ENCODE data around the gene KRT4. TPM values are rescaled to one million over a fixed set of nuclear protein-coding genes. Genes with fewer than 3 reads are reported as not detected.

The KRT4 gene
- total RNA-seq, 1 donor from 2014 or later: not detected

DNA sequence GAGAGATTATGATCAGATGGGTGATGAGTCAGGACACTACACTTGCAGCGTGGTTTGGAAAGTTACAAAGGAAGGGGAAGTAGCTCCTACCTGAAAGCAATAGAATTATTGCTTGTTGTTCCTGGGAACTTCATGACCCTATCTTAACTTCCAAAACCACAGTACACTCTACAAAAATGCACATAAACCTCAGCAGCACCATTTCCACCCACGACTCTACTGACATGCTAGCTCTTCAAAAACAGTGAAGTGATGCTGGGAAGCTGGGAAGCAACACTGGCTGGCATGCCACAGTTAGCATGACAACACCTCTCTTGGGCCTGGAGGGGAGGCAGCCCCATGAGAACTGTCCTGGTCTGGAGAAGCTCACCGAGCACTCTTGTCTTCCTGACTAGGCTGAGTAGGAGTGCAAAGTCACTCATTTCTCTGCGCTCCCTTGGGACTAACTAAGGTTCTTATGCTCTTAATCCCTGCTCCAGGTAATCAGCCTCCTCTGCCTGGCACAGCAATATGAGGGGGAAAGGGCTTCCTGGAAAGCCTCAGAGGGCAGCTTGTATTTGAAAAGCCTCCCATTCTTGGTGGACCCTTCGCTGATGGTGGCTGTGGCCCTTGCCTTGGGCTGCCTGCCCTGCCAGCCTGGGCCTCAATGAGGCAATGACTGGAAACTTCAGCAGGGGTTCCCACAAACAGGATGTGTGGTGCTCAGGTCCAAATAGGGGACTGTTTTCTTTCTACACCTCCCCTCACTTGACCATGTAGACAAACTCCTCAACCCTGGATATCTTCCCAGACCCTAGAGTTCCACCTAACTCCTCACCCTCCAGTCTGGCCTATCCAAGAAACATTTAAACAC lies 19.2 kb downstream of the KRT4 start:
- DNase-seq (ENCODE audit: low read depth): no peak

DNA sequence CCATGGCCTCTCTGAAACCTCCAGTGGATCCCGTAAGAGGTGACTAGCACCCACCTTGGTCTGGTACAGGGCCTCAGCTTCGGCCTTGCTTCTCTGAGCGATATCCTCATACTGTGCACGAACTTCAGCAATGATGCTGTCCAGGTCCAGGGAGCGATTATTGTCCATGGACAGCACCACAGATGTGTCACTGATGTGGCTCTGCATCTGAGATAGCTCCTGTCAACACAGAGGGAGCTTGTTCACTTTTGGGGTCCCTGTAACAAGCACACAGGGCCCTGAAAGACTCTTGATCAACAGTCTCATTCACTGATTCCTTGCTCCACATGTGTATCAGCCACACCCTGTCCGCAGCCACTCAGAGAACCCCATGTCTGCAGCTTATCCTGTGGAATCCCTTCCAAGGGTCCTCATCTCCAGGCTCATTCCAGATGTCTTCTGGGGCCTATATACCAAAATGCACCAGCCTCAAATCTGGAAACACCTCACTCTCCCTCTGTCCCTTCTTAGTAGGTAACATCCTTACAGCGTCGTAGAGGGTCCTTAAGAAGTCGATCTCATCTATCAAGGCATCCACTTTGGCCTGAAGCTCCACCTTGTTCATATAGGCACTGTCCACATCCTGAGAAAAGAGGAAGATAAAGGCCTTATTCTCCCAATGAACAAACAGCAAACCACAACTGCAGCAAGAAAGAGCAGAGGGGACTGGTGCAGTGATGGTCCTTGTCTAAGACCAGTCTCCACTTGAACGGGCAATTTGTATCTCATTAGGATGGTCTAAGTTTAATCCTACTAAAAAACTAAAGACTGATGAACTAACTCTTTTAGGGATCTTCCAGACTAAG lies 21.5 kb downstream of the KRT4 start:
- no peak for DNase-seq (ENCODE audit: low read depth)

DNA sequence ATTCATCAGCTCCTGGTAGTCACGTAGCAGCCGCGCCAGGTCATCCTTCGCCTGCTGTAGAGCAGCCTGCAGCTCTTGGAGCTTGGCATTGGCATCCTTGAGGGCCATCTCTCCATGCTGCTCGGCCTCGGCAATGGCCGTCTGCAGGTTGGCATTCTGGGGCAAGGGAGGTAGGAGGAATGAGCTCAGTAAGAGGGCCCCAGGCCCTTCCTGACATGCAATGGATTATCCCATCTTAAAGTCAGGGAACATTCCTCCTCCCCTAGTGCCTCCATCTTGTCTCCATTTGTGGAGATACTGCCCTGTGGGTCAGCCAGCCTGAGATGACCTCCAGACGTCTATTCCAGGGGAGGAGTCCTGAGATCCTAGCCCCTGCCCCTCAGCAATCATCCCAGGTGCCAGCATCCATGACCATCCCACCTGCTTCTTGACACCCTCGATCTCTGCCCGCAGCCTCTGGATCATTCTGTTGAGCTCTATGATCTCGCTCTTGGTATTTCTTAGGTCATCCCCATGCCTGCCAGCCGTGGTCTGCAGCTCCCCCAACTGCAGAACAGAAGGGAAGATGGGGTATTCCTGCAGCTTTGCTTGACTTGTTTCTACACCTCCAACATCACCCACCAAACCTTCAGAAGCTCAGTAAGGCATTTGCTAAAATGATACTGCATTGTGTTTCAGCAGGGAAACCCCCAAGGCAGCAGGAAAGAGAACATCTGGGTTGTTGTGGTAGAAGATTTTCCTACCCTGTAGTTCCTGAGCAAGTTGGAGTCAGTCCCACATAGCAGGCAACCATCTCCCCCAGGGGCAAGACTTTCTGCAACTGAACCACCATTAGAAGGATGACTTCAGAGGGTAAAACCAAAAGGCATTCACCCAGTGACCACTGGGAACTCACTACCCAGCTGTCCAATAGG lies 22.4 kb downstream of the KRT4 start:
- no peak for DNase-seq (ENCODE audit: low read depth)

DNA sequence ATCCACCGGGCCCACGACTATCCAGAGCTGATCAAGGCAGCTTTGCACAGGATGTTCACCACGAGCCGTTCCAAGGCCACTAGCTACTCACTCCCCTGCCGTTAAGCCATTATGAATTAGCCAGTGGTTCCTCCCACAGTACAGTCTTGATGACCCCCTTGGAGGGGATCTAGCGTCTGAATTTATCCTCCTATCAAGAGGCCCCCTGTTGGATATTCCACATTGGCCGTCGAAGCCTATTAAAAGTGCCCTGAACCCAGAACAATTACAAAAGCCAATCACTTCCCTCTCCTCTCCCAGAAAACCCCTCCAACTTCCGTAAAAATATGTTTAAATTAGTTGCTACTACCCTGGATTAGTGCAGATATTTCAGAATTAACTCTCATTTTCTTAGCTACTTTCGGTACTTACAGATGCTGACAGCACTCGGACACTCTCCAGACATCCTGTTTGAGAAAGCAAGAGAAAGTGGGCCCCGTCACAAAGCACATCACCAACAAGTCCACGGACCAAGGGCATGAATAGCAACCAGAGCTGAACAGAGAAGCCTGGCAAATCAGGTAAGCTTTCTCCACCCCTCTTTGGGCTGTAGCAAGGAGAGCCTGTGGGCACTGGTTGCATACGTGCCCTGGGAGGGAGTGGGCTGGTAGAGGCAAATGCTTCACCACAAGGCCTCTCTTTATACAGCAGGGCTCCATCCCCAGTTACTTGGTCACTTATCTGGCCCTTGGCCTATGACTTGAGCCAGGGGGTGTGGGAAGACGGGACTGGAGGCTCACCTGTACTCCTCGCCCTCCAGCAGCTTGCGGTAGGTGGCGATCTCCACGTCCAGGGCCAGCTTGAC lies 23.3 kb downstream of the KRT4 start:
- DNase-seq (ENCODE audit: low read depth): no peak

DNA sequence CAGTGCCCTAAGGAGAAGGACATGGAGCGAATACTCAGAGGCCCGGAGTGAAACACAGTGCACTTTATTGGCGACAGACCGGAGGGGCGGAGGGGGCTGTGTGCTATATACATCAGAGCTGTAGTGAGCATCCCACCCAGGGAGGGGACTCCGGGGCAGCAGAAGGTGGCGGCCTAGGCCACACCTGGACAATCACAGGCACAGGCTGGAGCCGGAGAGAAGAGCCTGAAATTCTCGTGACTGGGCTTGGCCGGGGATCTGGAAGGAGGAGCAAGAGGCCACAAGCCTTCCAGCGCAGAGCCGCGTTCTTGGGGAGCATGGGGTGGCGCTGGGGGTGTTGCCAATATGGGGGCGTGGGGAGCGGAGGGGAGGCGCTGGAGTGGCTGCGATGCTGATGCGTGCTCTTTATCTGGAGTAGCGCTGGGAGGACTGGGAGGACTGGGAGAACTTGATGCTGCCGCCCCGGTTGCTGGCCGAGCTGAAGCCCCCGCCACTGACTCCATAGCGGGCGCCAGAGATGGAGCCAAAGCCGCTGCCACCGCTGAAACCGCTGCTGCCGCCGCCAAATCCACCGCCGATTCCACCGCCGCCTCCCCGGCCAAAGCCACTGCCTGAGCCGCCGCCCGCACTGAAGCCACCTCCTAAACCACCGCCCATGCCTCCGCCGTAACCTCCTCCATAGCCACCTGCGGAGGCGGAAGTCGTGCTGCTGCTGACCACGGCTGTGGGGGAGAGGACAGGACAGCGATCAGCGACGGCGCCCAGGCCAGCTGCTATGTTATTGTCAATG lies 24.1 kb downstream of the KRT4 start:
- no peak for DNase-seq (ENCODE audit: low read depth)

DNA sequence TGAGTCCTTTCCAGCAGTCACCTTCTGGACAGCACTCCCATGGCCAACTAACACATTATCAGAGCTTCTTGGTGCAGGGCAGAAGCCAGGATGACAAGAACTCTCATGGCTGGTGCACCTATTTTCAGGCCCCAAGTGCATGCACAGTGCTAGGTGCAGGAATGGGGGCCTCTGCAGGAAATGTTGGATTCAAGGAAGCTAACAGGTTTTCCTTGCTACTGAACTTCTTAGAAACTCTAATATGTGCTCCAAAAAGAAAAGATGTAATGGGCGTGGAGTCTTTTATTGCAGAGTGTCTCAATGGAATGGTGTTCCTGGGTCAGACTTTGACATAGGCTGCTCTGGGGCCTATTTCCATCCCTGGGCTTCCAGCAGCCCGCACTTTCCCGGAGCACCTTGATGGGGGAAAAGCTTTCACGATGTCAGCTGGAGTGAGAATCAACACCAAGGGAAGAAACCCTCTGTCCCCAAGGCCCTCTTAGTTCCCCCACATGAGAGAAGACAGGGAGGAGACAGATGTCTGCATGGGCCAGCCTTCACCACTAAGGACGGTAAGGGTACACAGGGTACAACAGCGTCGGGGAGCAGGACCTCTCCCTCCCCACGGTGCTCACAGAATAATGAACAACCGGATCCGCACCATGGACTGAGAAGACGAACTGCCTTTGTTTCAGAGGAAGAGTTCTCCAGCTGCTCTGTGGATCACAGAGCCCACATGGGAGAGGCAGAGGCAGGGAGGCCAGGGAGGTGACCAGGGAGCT lies 24.9 kb downstream of the KRT4 start:
- DNase-seq (ENCODE audit: low read depth): no peak

DNA sequence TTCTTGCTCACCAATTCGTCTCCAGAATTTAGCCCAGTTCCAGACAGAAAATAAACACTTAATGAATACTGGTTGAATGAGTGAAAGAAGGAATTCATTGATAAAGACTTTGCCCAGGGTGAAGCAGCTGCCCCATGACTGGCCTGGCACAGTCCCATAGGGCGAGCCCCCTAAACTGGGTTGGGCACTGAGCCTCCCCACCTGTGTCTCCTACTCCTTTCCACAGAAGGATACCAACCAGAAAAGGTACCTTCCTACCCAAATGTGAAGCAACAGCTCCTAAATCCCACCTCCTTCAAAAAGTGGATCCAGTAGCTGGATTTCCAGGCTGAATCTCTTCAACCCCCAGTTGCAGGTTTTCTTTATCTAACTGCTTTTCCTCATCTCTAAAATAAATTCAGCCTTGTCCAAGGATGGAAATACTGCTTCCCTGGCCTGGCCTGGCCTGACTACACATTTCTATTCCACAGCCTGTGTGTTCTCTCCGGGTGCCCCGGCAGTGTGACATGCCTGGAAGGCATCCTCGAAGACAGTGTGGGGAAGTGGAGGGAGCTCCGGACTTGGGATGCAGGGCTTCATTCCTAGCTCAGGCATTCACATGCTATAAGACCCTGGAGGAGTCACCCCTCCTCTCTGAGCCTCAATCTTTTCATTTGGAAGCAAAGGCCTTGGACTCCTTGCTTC lies 25.6 kb downstream of the KRT4 start:
- no peak for DNase-seq (ENCODE audit: low read depth)

DNA sequence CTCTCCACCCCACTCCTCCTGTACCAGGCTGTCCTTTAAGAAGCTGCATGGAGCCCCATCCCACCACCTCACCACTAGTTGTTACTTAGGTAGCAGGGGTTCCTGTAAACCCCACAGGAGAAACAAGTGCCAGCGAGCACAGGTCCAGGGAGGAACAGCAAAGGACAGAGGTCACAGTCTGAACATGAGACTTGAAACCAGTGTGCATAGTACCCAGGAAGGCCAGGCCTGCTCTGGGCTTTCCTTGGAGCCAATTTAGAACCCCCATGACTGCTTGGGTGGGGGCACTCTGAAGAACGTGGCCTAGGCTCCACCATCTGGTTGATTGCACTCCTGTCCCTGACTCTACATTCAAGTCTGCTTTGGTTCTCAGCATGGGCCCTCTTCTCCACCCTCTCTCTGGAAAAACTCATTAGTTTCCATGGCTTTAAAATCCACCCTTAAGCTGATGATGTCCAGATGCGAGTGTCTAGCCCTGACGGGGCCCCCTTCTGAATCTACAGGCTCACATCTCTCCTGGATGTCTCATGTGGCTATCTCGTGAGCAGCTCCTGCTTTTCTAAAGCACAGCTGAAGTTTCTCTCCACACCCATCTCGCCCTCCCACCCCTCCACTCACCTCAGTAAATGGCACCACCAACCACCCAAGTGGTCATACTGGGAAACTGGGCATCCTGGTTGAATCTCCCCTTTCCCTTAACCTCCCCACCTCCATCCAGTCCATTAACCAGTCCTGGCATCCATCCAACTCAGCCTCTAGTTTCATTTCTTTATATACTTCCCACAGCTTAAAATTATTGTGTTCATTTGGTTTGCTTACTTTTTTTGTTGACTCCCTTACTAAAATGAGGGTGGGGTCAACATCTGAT lies 26.4 kb downstream of the KRT4 start:
- DNase-seq (ENCODE audit: low read depth): no peak

DNA sequence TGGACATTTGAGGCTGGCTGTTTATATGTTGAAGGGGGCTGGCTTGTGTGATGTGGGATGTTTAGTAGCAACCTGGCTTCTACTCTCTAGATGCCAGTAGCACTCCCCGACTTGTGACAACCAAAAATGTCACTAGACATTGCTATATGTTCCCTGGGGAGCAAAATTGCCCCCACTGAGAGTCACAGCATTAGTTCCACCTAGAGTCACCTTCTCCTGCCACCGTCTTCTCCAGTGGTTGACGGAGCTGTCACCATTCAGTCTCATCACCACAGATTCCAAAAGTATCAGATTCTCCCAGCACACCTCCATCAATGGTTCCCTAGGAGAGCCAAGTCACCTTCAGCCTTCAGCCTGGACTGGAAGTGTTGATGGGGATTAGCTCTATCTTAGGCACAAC lies 29.0 kb downstream of the KRT4 start:
- no peak for DNase-seq (ENCODE audit: low read depth)

DNA sequence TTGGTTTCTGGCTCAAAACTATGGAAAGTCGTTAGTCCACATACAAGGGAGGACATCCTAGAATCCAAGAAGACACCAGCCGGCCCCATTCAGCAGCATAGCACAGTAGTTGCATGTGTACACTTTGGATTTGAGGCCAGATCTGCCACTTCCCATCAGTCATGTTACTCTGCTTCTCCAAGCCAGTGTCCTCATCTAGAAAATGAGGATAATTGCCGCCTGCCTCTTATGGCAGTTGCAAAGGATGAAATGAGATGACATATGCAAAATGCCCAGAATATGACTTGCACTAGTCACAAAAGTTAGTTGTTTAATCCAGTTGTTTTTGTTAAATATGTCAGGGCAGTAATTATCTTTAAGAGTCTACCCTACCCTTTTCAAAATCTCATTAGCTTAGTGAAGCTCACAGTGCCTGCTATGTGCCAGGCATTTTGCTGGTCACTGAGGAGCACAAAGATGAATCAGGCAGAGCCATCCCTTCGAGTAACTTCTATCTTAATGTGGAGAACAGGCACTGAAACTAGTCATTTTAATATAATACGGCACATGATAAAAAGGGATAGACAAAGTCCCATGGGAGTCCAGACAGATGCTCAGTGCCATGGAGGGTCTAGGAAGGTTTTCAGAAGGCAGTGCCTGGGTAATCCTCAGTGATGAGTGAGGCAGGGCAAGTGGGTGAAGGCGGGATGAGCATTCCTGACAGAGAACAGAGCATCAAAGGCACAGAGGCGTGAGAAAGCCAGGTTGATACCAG lies 30.2 kb downstream of the KRT4 start:
- no peak for DNase-seq (ENCODE audit: low read depth)

DNA sequence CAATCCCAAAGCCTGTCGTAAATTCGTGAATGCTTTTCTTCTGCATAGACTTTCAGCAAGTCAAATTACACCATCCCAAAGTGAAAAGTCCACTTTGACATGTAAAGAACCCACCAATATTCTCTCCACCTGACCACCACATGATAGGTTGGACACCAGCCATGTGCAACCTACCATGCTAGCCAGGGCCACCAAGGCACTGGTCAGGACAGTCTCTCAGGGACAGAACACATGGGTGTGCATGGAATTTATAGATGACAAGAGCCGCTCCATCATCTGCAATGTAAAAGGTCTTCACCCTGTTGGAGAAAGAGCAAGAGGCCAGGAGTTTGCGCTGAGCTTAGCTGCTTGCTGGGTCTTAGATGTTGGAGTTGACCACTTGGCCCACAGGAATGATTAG lies 31.4 kb downstream of the KRT4 start:
- no peak for DNase-seq (ENCODE audit: low read depth)

DNA sequence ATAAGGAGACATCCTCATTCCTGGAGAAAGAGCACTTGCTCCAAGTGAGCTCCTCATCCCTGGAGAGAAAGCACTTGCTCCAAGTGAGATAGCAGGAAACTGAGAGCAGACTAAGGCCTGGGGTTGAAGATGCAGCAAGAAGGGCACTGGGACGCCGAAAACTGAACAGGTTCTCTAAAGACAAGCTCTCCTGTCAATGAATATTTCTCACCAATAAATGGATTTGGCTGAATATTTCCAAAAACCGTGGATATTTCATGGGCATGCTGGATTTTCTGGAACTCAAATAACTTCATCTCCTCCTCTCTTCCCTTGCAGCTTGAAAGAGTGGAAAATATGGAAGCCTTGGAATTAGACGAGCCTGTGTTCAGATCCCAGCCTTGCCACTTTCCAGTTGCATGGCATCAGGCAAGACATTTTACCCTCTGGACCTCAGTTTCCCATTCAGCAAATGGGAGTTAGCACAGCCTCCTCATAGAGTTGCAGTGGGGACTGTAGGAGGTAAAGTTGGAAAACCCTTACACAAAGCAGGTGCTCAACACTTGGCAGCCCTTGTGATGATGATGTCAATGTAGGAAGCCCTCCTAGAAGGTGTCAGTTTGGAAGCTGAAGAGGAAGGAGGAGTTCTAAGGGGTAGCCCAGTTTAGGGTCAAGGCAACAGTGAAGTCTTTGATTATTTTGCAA lies 32.4 kb downstream of the KRT4 start:
- DNase-seq (ENCODE audit: low read depth): no peak

DNA sequence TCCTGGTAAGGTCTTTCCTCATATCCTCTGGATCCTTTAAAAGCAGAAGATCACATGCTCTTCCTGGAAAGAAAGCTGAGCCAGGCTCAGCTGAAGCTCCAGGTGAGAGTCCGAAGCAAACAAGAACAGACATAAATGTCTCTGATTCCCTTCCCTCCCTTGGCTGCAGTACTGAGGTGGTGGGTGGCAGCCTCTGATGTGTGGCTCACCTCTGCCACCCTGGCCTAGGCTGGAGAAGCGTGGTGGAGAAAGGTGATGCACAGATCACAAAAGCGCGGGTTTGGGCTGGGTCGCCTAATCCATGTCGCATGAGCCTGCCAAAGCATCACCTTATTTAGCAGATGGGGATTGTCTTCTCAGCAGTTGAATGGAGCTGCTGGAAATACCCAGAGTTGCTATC lies 34.0 kb downstream of the KRT4 start:
- DNase-seq (ENCODE audit: low read depth): no peak

DNA sequence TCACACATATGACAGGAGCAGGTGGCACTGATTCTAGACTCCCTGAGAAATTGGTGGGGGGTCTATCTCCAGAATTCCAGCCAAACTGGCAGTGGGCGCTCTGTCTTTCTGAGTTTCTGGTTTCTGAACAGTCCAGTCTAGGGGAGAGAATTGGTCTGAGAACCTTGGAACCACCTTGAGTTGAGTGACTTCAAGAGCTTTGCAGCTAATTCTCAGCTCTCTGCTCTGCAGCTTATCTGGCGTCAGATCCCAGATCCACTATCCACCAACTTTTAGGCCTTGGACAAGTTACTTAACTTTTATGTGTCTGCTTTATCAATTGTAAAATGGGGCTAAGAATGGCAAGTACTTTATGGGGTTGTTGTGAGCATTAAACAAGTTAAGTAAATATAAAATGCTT lies 35.1 kb downstream of the KRT4 start:
- DNase-seq (ENCODE audit: low read depth): no peak

DNA sequence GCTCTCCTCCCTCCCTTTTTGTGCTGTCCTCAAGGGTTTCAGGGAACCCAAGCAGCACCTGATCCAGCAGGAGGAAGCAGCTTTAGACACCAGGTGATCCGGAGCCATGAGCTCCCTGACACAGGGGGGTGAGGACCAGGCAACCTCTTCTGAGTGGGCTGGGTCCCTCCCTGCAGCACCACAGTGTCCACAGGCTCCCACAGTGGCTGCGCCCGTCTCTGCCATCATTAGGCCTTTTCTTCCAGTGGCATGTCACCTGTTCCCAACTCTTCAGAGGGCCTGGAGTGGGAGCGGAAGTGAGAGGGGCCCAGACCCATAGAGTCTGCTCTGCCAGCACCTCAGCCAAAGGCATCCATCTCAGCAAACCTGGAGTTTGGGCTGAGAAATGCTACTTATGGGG lies 36.4 kb downstream of the KRT4 start:
- no peak for DNase-seq (ENCODE audit: low read depth)

DNA sequence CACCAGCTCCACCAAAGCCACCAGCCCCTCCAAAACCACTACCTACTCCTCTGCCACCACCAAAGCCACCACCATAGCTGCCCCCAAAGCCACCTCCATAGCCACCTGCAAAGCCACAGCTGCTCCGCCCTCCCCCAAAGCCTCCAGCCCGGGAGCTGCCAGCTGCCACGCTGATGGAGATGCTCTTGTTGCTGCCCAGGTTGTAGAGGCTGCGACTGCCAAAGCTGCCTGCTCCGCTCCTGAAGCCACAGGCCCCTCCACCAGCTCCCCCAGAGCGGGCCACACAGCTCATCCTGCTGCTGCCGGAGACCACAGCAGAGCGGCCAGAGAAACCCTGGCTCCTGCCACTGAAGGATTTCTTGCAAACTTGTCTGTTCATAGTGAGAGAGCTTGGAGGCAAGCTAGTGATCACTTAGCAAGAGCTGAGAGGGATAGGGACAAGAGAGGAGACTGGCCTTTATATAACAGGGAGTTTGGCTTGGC lies 37.0 kb downstream of the KRT4 start, which contains the start of gene KRT76:
Gene KRT76, minus strand, starts transcription at position 433 of the 483 bp plus-strand sequence. Its CDS starts 54 bp downstream, at position 379.
- no peak for DNase-seq (ENCODE audit: low read depth)
